NCI-H1105 treated with DMSO at 0.1 percent for 48 hours (cell line): ENCODE data around the gene ACP3.

Source experiments
- DNase-seq: peaks from one replicate; lab custom pipeline; 2025; lab: John Stamatoyannopoulos, UW

Gene ACP3

DNA sequence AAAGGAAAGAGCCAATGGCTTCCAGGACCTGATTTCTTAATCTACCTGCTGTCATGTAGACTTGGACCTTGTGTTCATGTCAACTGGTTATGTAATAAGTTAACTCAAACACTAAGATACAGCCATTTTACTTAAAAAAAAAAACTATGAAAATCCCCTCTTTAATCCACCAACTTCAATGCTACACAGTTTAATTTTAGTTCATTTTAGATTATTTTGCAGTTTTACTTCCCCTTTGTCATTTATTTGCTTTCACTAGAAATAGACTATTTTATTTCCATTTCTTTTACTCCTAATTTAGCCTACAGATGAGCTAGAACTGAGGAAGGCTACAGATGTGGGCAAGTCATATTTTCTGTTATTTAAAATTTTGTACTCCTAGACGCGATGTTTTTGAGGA, 89.4 kb downstream of the ACP3 start:
- no peak for DNase-seq

DNA sequence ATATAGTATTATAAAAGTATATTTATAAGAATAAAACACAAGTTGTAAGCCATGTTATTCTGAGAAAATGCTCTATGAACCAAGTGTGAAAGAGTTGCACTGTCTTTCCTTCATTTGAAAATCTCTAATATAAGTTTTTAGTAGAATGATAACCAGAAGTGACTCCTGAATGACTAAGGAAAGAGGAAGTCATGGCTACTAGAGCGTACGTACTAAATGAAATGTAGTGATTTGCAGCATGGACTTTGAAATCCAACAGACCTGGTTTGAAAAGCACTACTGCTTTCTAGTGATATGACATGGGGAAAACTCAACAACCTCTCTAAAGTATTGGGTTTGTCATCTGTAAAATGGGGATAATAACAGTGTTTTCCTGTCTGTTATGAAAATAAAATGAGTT, 89.8 kb downstream of the ACP3 start:
- no peak for DNase-seq
